ENCODE results near the gene RPE65. TPM values are rescaled to one million over a fixed set of nuclear protein-coding genes. Genes with fewer than 3 reads are reported as not detected.

RPE65 gene
- total RNA-seq, 1 donor from 2014 or later = not detected

DNA sequence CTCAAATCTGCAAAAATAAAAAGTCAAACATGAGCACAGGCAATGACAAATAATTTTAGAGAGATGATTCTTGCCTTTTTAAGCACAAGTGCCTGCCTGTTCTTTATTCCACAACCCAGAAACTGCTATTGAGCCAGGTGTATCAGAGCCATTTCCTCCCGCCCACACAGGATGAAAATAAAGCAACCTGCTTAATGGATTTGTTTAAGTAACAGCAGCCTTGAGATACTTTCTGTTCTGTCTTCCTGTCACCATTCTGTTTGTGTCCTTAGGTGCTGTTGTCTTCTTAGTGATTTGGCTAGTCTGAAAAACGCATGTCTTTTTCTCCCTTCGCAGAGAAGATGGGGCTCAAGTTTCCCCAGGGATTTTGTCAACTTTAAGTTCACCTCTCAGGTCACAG, 11.4 kb downstream of the RPE65 start:
- H3K4me3 Mint-ChIP-seq (ENCODE audit: unreplicated experiment) = no peak overlapping the region
- H3K36me3 Mint-ChIP-seq (ENCODE audit: low read depth) = no peaks in the 10 kb centered on the region
- no peak for DNase-seq (ENCODE audit: low spot score)
- H3K27me3 Mint-ChIP-seq (ENCODE audit: low read depth) = peaks cover 4% of the 10 kb centered on the region
- H3K27ac Mint-ChIP-seq (ENCODE audit: unreplicated experiment) = no peak overlapping the region
- no peaks in the 10 kb centered on the region for H3K4me1 Mint-ChIP-seq (ENCODE audit: low read depth)
- H3K9me3 Mint-ChIP-seq (ENCODE audit: low read depth) = no peaks in the 10 kb centered on the region
- TF ChIP-seq, protein P1, sequence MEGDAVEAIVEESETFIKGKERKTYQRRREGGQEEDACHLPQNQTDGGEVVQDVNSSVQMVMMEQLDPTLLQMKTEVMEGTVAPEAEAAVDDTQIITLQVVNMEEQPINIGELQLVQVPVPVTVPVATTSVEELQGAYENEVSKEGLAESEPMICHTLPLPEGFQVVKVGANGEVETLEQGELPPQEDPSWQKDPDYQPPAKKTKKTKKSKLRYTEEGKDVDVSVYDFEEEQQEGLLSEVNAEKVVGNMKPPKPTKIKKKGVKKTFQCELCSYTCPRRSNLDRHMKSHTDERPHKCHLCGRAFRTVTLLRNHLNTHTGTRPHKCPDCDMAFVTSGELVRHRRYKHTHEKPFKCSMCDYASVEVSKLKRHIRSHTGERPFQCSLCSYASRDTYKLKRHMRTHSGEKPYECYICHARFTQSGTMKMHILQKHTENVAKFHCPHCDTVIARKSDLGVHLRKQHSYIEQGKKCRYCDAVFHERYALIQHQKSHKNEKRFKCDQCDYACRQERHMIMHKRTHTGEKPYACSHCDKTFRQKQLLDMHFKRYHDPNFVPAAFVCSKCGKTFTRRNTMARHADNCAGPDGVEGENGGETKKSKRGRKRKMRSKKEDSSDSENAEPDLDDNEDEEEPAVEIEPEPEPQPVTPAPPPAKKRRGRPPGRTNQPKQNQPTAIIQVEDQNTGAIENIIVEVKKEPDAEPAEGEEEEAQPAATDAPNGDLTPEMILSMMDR (IDR thresholded peaks at IDR 0.05) = no peak

DNA sequence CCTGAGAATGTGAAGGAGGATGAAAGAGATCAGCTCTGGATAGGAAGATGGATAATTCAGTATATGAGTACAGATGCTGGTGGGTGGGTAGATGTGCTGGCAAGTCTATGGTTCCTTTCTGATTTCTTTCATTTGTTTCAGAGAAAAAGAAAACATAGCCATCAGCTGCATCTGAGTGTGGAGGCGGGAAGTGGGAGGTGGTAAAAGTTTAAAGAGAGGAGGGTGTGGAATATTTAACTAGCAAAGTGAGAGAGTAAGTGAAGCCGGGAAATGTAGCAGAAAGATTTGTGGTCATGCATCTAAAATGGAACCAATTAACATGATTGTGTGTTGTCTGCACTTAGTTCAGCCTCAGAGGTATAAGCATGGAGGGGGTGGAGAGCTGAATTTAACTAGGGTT, 16.4 kb downstream of the RPE65 start:
- Mint-ChIP-seq H3K9me3 (ENCODE audit: low read depth) (no peaks in the 10 kb centered on the region), H3K27me3 (ENCODE audit: low read depth) (peaks cover under 1% of the 10 kb centered on the region), H3K27ac (ENCODE audit: unreplicated experiment) (no peak overlapping the region), H3K4me1 (ENCODE audit: low read depth) (no peaks in the 10 kb centered on the region), H3K36me3 (ENCODE audit: low read depth) (no peaks in the 10 kb centered on the region), H3K4me3 (ENCODE audit: unreplicated experiment) (no peak overlapping the region)
- DNase-seq (ENCODE audit: low spot score) = no peak
- TF ChIP-seq, protein P1 (IDR thresholded peaks at IDR 0.05) = no peak

DNA sequence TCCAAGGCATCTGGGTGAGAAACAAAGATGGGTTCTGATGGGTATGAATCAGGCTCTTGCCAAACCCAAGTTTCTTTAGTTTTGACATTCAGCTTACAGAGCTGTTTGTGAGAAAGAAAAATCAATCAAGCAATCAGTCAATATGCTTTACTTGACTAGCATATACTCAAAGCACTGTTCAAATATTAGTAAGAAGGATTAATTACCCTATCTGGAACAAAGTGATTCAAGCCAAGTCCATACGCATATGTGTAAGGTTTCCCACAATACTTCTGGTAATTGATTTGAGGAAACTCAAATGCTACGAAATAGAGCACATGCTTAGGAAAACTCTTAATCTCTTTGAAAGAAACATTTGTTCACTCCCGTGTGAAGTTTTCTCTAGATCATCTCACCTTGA, 18.7 kb downstream of the RPE65 start:
- TF ChIP-seq, protein P1 (IDR thresholded peaks at IDR 0.05) = no peak
- no peak overlapping the region for H3K4me3 Mint-ChIP-seq (ENCODE audit: unreplicated experiment)
- H3K9me3 Mint-ChIP-seq (ENCODE audit: low read depth) = no peaks in the 10 kb centered on the region
- no peak overlapping the region for H3K27ac Mint-ChIP-seq (ENCODE audit: unreplicated experiment)
- H3K36me3 Mint-ChIP-seq (ENCODE audit: low read depth) = no peaks in the 10 kb centered on the region
- H3K4me1 Mint-ChIP-seq (ENCODE audit: low read depth) = no peaks in the 10 kb centered on the region
- H3K27me3 Mint-ChIP-seq (ENCODE audit: low read depth) = no peaks in the 10 kb centered on the region
- DNase-seq (ENCODE audit: low spot score) = no peak

DNA sequence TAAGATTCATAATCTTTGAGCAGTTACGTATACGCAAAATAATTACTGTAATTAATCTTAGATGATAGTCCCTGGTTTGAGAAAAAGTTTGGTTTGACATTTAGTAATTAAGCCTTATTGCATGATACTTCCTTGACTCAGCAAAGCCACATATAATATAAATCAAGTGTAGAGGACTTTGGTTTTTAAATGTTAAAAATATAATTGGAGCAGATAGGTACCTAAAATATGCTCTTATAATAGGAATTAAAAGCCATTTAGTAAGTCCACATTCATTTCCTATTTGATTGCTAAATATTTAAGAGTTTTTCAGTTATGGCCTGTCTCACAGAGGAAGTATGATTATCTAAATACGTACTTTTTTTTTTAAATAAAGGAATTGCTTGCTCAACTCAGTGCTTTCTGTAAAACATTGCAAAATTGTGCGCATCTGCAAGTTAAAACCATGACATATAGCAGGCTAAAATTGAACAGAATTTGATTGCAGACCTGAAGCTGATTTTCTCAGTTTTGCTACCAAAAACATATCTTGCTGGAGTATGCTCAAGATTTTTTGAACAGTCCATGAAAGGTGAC, 20.4 kb downstream of the RPE65 start:
- no peak for DNase-seq (ENCODE audit: low spot score)
- Mint-ChIP-seq H3K27me3 (ENCODE audit: low read depth) (no peaks in the 10 kb centered on the region), H3K4me3 (ENCODE audit: unreplicated experiment) (no peak overlapping the region), H3K36me3 (ENCODE audit: low read depth) (no peaks in the 10 kb centered on the region), H3K27ac (ENCODE audit: unreplicated experiment) (no peak overlapping the region), H3K4me1 (ENCODE audit: low read depth) (no peaks in the 10 kb centered on the region), H3K9me3 (ENCODE audit: low read depth) (no peaks in the 10 kb centered on the region)
- TF ChIP-seq, protein P1 (IDR thresholded peaks at IDR 0.05) = no peak

GRCh38 chr1:68426594-68426993, 23.2 kb downstream of the RPE65 start:
- Mint-ChIP-seq H3K27ac (ENCODE audit: unreplicated experiment) (no peak overlapping the region), H3K36me3 (ENCODE audit: low read depth) (no peaks in the 10 kb centered on the region), H3K4me3 (ENCODE audit: unreplicated experiment) (no peak overlapping the region), H3K9me3 (ENCODE audit: low read depth) (no peaks in the 10 kb centered on the region), H3K27me3 (ENCODE audit: low read depth) (no peaks in the 10 kb centered on the region), H3K4me1 (ENCODE audit: low read depth) (no peaks in the 10 kb centered on the region)
- DNase-seq (ENCODE audit: low spot score) = no peak
- TF ChIP-seq, protein P1 (IDR thresholded peaks at IDR 0.05) = no peak
